DOHH2 (cell line): ENCODE results near the gene WDR64.

Experiments
- H3F3A ChIP-seq: fragments of 200-600 bp; sonication (generic), shearing (Covaris generic); 2 replicates; pipeline ENCODE4 v1.6.0; 2016; ENCODE audit warnings: antibody characterized with exemption, mild to moderate bottlenecking; ENCODE audit not compliant: control insufficient read depth, insufficient read depth
- H3K27ac ChIP-seq: fragments of 200-600 bp; sonication (generic); 2 replicates; pipeline ENCODE4 v1.5.1; 2014; ENCODE audit warnings: low read depth, mild to moderate bottlenecking, low read length, moderate library complexity
- H3K27me3 ChIP-seq: fragments of 200-600 bp; sonication (generic); 2 replicates; pipeline ENCODE4 v1.6.1; 2014; ENCODE audit warnings: mild to moderate bottlenecking, low read length, mixed read lengths; ENCODE audit not compliant: control insufficient read depth
- H3K36me3 ChIP-seq: fragments of 200-600 bp; sonication (generic); 2 replicates; pipeline ENCODE4 v1.6.1; 2014; ENCODE audit warnings: mild to moderate bottlenecking, low read length, moderate library complexity, mixed read lengths; ENCODE audit not compliant: control insufficient read depth
- H3K4me1 ChIP-seq: fragments of 200-600 bp; sonication (generic); 2 replicates; pipeline ENCODE4 v1.6.1; 2014; ENCODE audit warnings: mild to moderate bottlenecking, low read length, mixed read lengths; ENCODE audit not compliant: control insufficient read depth
- H3K4me2 ChIP-seq: fragments of 200-600 bp; sonication (generic); 2 replicates; pipeline ENCODE4 v1.6.0; 2014; ENCODE audit warnings: mild to moderate bottlenecking, low read length, moderate library complexity
- H3K4me3 ChIP-seq: fragments of 200-600 bp; sonication (generic); 2 replicates; pipeline ENCODE4 v1.5.1; 2014; ENCODE audit warnings: mild to moderate bottlenecking, low read length, mixed read lengths
- H3K79me2 ChIP-seq: fragments of 200-600 bp; sonication (generic); 2 replicates; pipeline ENCODE4 v1.6.1; 2014; ENCODE audit warnings: mild to moderate bottlenecking, low read length, mixed read lengths; ENCODE audit not compliant: control insufficient read depth
- H3K9me2 ChIP-seq: fragments of 200-600 bp; sonication (generic); replicated peaks from 2 replicates; pipeline ENCODE4 v1.6.1; 2014; ENCODE audit warnings: mild to moderate bottlenecking, low read length, mixed read lengths; ENCODE audit not compliant: control insufficient read depth
- H3K9me3 ChIP-seq: fragments of 200-600 bp; sonication (generic); 2 replicates; pipeline ENCODE4 v1.6.1; 2014; ENCODE audit warnings: antibody characterized with exemption, low read length, mixed read lengths; ENCODE audit not compliant: control insufficient read depth, insufficient read depth
- H4K20me1 ChIP-seq: fragments of 200-600 bp; sonication (generic); 2 replicates; pipeline ENCODE4 v1.6.0; 2014; ENCODE audit warnings: low read depth, mild to moderate bottlenecking, antibody characterized with exemption, low read length, moderate library complexity; ENCODE audit not compliant: control insufficient read depth, insufficient read depth
- EZH2phosphoT487 ChIP-seq: fragments of 200-600 bp; sonication (generic); IDR thresholded peaks from 2 replicates; pipeline ENCODE4 v1.6.1; 2017; ENCODE audit warnings: borderline replicate concordance, mild to moderate bottlenecking, antibody characterized with exemption, low read length, moderate library complexity, mixed read lengths
- TF ChIP-seq, protein P1 (sequence below): fragments of 200-600 bp; sonication (generic); IDR thresholded peaks from one replicate; pipeline ENCODE4 v1.5.1; 2014; ENCODE audit warnings: antibody characterized with exemption, mild to moderate bottlenecking, low read depth, low read length; ENCODE audit not compliant: poor library complexity, severe bottlenecking

Gene WDR64

DNA sequence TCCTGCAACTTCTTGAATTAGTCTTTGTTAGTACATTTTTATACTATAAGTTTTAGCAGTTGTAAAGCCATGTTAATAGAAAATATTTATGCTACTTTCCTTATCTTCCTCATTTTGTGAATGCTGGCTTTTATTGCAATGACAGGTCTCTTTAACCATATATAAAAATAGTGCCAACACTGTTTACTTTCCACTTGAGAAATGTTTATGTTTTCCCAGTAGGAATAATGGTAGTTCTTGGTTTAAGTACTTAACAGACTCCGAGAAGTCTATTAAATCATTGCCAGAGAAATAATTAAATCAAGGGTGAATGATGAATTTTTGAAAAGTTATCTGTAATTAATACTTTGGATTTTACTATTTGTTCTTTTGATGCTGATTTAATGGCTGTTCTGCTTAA lies 21.6 kb upstream of the WDR64 start:
- no peak overlapping the region for H3K27ac ChIP-seq
- H3K4me1 ChIP-seq = peaks cover 27% of the 10 kb centered on the region
- H3K4me2 ChIP-seq = no peak overlapping the region

DNA sequence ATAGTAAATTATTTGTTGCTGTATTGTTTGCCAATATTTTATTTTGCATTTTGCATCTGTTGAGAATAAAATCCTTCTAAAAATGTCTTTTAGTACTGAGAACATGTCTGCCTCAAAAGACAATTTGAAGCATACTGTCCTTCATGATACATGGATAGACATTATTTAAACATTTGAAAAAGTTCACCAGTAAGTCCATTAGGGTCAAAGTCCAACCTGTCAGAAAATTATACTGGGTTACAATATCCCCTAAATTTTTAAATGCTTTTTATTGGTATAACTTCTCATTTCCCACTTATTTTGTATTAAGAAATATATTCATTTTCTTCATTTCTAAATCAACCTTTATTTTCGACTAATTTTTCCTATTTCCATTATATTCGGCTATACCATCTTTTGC lies 21.2 kb upstream of the WDR64 start:
- H3K36me3 ChIP-seq = peaks cover 14% of the 10 kb centered on the region
- H3K79me2 ChIP-seq = no peaks in the 10 kb centered on the region
- H3K9me2 ChIP-seq = no peaks in the 10 kb centered on the region
- H4K20me1 ChIP-seq = no peaks in the 10 kb centered on the region
- no peak overlapping the region for H3K4me2 ChIP-seq
- no peak for TF ChIP-seq EZH2phosphoT487
- TF ChIP-seq, protein P1, sequence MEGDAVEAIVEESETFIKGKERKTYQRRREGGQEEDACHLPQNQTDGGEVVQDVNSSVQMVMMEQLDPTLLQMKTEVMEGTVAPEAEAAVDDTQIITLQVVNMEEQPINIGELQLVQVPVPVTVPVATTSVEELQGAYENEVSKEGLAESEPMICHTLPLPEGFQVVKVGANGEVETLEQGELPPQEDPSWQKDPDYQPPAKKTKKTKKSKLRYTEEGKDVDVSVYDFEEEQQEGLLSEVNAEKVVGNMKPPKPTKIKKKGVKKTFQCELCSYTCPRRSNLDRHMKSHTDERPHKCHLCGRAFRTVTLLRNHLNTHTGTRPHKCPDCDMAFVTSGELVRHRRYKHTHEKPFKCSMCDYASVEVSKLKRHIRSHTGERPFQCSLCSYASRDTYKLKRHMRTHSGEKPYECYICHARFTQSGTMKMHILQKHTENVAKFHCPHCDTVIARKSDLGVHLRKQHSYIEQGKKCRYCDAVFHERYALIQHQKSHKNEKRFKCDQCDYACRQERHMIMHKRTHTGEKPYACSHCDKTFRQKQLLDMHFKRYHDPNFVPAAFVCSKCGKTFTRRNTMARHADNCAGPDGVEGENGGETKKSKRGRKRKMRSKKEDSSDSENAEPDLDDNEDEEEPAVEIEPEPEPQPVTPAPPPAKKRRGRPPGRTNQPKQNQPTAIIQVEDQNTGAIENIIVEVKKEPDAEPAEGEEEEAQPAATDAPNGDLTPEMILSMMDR = no peak
- H3F3A ChIP-seq = peaks cover 9% of the 10 kb centered on the region; the same call in 1 of the 2 replicates
- H3K27me3 ChIP-seq = no peaks in the 10 kb centered on the region
- H3K4me3 ChIP-seq = no peak overlapping the region
- H3K27ac ChIP-seq = no peak overlapping the region
- peaks cover 31% of the 10 kb centered on the region for H3K4me1 ChIP-seq
- H3K9me3 ChIP-seq = no peaks in the 10 kb centered on the region

More for the DNA sequence above, 21.6 kb upstream of the WDR64 start:
- Histone ChIP-seq H3K9me3 (no peaks in the 10 kb centered on the region), H3F3A (peaks cover 9% of the 10 kb centered on the region; the same call in 1 of the 2 replicates), H4K20me1 (no peaks in the 10 kb centered on the region), H3K79me2 (no peaks in the 10 kb centered on the region), H3K4me3 (no peak overlapping the region), H3K9me2 (no peaks in the 10 kb centered on the region), H3K36me3 (peaks cover 12% of the 10 kb centered on the region), H3K27me3 (no peaks in the 10 kb centered on the region)
- no peak for TF ChIP-seq EZH2phosphoT487
- TF ChIP-seq, protein P1 = no peak

DNA sequence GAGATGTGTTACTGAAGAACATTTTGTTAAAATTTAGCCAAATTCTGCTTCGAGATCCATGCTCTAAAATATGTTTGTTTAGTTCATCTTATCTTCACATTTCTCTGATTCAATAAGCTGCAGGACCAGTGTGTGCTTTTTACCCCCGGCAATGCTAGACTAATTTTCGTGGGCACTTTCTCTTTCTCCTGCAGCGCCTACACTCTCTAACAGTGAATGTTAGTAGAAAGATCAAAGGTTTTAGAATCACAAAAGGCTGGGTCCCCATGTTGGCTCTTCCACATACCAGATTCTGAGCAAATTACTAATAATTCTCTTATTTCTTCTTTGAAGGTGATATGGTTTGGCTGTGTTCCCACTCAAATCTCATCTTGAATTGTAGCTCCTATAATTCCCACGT lies 20.4 kb upstream of the WDR64 start:
- Histone ChIP-seq H3K9me2 (no peaks in the 10 kb centered on the region), H3K27ac (no peak overlapping the region), H3K36me3 (peaks cover 14% of the 10 kb centered on the region), H3K79me2 (no peaks in the 10 kb centered on the region), H3K4me3 (no peak overlapping the region), H3K27me3 (no peaks in the 10 kb centered on the region), H3K4me1 (peaks cover 39% of the 10 kb centered on the region), H3K9me3 (no peaks in the 10 kb centered on the region), H3F3A (peaks cover 8% of the 10 kb centered on the region; the same call in 1 of the 2 replicates), H3K4me2 (no peak overlapping the region), H4K20me1 (no peaks in the 10 kb centered on the region)
- TF ChIP-seq, protein P1 = no peak
- no peak for TF ChIP-seq EZH2phosphoT487

DNA sequence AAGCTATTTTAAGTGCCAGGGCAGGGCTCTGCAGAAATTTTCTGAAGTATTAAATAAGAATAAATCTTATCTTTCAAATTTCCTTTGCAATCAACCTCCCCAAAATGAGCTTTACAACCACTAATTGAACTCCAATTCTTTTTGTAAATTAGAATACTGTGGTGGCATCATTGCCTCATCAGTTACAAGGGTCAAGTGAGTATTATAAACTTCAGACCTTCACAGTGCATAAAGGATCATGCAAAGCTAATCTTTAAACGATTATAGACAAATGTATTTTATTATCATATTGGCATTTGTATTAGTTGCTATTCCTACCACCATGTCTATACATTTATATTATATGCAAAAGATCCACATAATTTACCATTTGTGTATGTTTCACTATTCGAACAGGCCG lies 19.1 kb upstream of the WDR64 start:
- peaks cover 42% of the 10 kb centered on the region for H3K4me1 ChIP-seq
- peaks cover 18% of the 10 kb centered on the region for H3K36me3 ChIP-seq
- no peak overlapping the region for H3K4me3 ChIP-seq
- H3K27me3 ChIP-seq = no peaks in the 10 kb centered on the region
- H3K9me3 ChIP-seq = no peaks in the 10 kb centered on the region
- no peaks in the 10 kb centered on the region for H3K9me2 ChIP-seq
- H3K79me2 ChIP-seq = peaks cover 8% of the 10 kb centered on the region; the same call in 1 of the 2 replicates
- no peak overlapping the region for H3K4me2 ChIP-seq
- TF ChIP-seq EZH2phosphoT487 = no peak
- TF ChIP-seq, protein P1 = no peak
- peaks cover 3% of the 10 kb centered on the region; the same call in 1 of the 2 replicates for H3F3A ChIP-seq
- H4K20me1 ChIP-seq = no peaks in the 10 kb centered on the region
- H3K27ac ChIP-seq = no peak overlapping the region
